PC-3 (cell line): Measurements from ENCODE around the gene HBP1. TPM values are rescaled to one million over a fixed set of nuclear protein-coding genes. Genes with fewer than 3 reads are reported as not detected.

Experiments used
- ATAC-seq: fragments of 200-7000 bp; cut with Tn5 transposase; 2 replicates; pipeline ENCODE4 v1.9.1; 2020; ENCODE audit warnings: mild to moderate bottlenecking, moderate library complexity
- BruUV-seq: library from RNA; stranded (reverse); fragments of 400-500 nt; replicated peaks from 2 replicates; lab custom pipeline; 2021; lab: Mats Ljungman, UMichigan
- CTCF ChIA-PET: fragments of 300-600 bp; sonication (Branson Sonifier 250); formaldehyde crosslinking; loops from one replicate; lab custom pipeline; 2022; ENCODE audit warnings: antibody characterized with exemption; lab: Charles Lee
- POLR2A ChIA-PET: fragments of 300-600 bp; sonication (Branson Sonifier 250); formaldehyde crosslinking; loops from one replicate; lab custom pipeline; 2022; ENCODE audit warnings: antibody characterized with exemption; ENCODE audit not compliant: unreplicated experiment; lab: Charles Lee
- DNase-seq: peaks from one replicate; pipeline ENCODE4 v3.0.0-alpha.2; 2015
- H2AFZ ChIP-seq: fragments of 300-600 bp; sonication (generic); 2 replicates; pipeline ENCODE4 v1.6.0; 2016; ENCODE audit warnings: antibody characterized with exemption, low read length
- H3F3A ChIP-seq: fragments of 300-600 bp; sonication (generic); one replicate; pipeline ENCODE4 v1.6.0; 2017; ENCODE audit warnings: antibody characterized with exemption, low read length, control low read depth, mild to moderate bottlenecking; ENCODE audit not compliant: unreplicated experiment
- H3K27ac ChIP-seq: fragments of 300-600 bp; sonication (generic); 2 replicates; pipeline ENCODE4 v1.5.1; 2016; ENCODE audit warnings: mild to moderate bottlenecking, low read length
- H3K27me3 ChIP-seq: fragments of 300-600 bp; sonication (generic); 2 replicates; pipeline ENCODE4 v1.6.1; 2016; ENCODE audit warnings: low read length, mixed read lengths
- H3K36me3 ChIP-seq: fragments of 300-600 bp; sonication (generic); 2 replicates; pipeline ENCODE4 v1.6.1; 2016; ENCODE audit warnings: low read depth, mixed run types, low read length, mixed read lengths
- H3K4me1 ChIP-seq: fragments of 300-600 bp; sonication (generic); 2 replicates; pipeline ENCODE4 v1.5.1; 2016; ENCODE audit warnings: low read length; ENCODE audit not compliant: insufficient read depth
- H3K4me2 ChIP-seq: fragments of 300-600 bp; sonication (generic); 2 replicates; pipeline ENCODE4 v1.6.0; 2016; ENCODE audit warnings: low read length
- H3K4me3 ChIP-seq: fragments of 300-600 bp; sonication (generic); 2 replicates; pipeline ENCODE4 v1.5.1; 2016; ENCODE audit warnings: mild to moderate bottlenecking, low read length, mixed read lengths
- H3K79me2 ChIP-seq: fragments of 300-600 bp; sonication (generic); 2 replicates; pipeline ENCODE4 v1.6.1; 2017; ENCODE audit warnings: low read length, mixed read lengths
- H3K9ac ChIP-seq: fragments of 300-600 bp; sonication (generic); 2 replicates; pipeline ENCODE4 v1.6.0; 2016; ENCODE audit warnings: mild to moderate bottlenecking, low read length
- H3K9me2 ChIP-seq: fragments of 300-600 bp; sonication (generic); replicated peaks from 2 replicates; pipeline ENCODE4 v1.6.1; 2016; ENCODE audit warnings: mixed run types, low read length, mixed read lengths
- H3K9me3 ChIP-seq: fragments of 300-600 bp; sonication (generic); 2 replicates; pipeline ENCODE4 v1.6.1; 2016; ENCODE audit warnings: low read length, mixed read lengths
- H4K20me1 ChIP-seq: fragments of 300-600 bp; sonication (generic); 2 replicates; pipeline ENCODE4 v1.6.1; 2016; ENCODE audit warnings: low read length, mixed read lengths
- CTCF ChIP-seq: fragments of 300-600 bp; sonication (generic); conservative IDR thresholded peaks from 2 replicates; pipeline ENCODE4 v1.5.1; 2017; ENCODE audit warnings: antibody characterized with exemption, low read depth, mild to moderate bottlenecking, low read length
- EZH2 ChIP-seq: fragments of 300-600 bp; sonication (generic); IDR thresholded peaks from one replicate; pipeline ENCODE4 v1.6.1; 2017; ENCODE audit warnings: antibody characterized with exemption, mild to moderate bottlenecking, low read length; ENCODE audit not compliant: unreplicated experiment
- EZH2phosphoT487 ChIP-seq: fragments of 300-600 bp; sonication (generic); IDR thresholded peaks from 2 replicates; pipeline ENCODE4 v1.6.1; 2018; ENCODE audit warnings: mild to moderate bottlenecking, antibody characterized with exemption, low read length, borderline replicate concordance
- intact Hi-C: fragments of 100-400 bp; cut with micrococcal nuclease; formaldehyde crosslinking; loops from 2 replicates; pipeline ENCODE4 v1.9.0; 2023
- total RNA-seq: library from RNA; depleted of rRNA; stranded (reverse); fragments of >200 nt; gene quantifications from 2 replicates; pipeline ENCODE4 v1.2.3, GENCODE V29; 2014

Gene HBP1
- total RNA-seq, 1 experiment from 2014 or later, result 13.0 TPM

GRCh38 chr7:107171496-107171895, 2.7 kb downstream of the HBP1 start:
- H3K79me2 ChIP-seq, result peaks cover 46% of the 10 kb centered on the region

GRCh38 chr7:107172276-107173032, 3.7 kb downstream of the HBP1 start:
- BruUV-seq, result no TSS peak
- Histone ChIP-seq H3F3A (no peaks in the 10 kb centered on the region), H3K4me3 (no peak overlapping the region), H3K9me3 (no peaks in the 10 kb centered on the region), H3K9ac (no peak overlapping the region), H3K27ac (no peak overlapping the region), H3K36me3 (no peaks in the 10 kb centered on the region), H3K4me2 (no peak overlapping the region), H3K79me2 (peaks cover 51% of the 10 kb centered on the region), H3K4me1 (peaks cover 9% of the 10 kb centered on the region; the same call in 1 of the 2 replicates), H3K27me3 (no peaks in the 10 kb centered on the region), H4K20me1 (peaks cover 16% of the 10 kb centered on the region; the same call in 1 of the 2 replicates), H2AFZ (no peak overlapping the region), H3K9me2 (no peaks in the 10 kb centered on the region)
- TF ChIP-seq EZH2, result no peak
- no peak for TF ChIP-seq CTCF
- no peak for TF ChIP-seq EZH2phosphoT487
- DNase-seq, result no peak
- intact Hi-C loops, result no loop called here
- ChIA-PET CTCF (interaction anchor here (0.6 kb wide), 1 partner anchor 489 kb away, joined by 5 read pairs; no protein-coding TSS in a partner anchor), POLR2A (no interaction called here)
- ATAC-seq, result no peak

More at GRCh38 chr7:107171496-107171895, 2.7 kb downstream of the HBP1 start:
- Histone ChIP-seq H3K9me2 (no peaks in the 10 kb centered on the region), H3K9me3 (no peaks in the 10 kb centered on the region), H3K4me3 (no peak overlapping the region), H3K27ac (no peak overlapping the region), H3K4me1 (peaks cover 9% of the 10 kb centered on the region; the same call in 1 of the 2 replicates), H2AFZ (no peak overlapping the region), H3K27me3 (no peaks in the 10 kb centered on the region), H3K9ac (no peak overlapping the region), H3K4me2 (no peak overlapping the region), H3F3A (no peaks in the 10 kb centered on the region), H3K36me3 (no peaks in the 10 kb centered on the region), H4K20me1 (peaks cover 16% of the 10 kb centered on the region; the same call in 1 of the 2 replicates)
- ChIA-PET POLR2A (no interaction called here), CTCF (interaction anchor here (0.6 kb wide), 1 partner anchor 490 kb away, joined by 5 read pairs; no protein-coding TSS in a partner anchor)
- ATAC-seq, result no peak
- DNase-seq, result no peak
- intact Hi-C loops, result no loop called here
- BruUV-seq, result no TSS peak
- no peak for TF ChIP-seq CTCF
- no peak for TF ChIP-seq EZH2
- no peak for TF ChIP-seq EZH2phosphoT487

GRCh38 chr7:107173191-107173590, 4.4 kb downstream of the HBP1 start:
- H4K20me1 ChIP-seq, result peaks cover 16% of the 10 kb centered on the region; the same call in 1 of the 2 replicates
- H3K36me3 ChIP-seq, result no peaks in the 10 kb centered on the region
- H3K4me2 ChIP-seq, result no peak overlapping the region
- ATAC-seq (no peak), DNase-seq (no peak)
- no peak overlapping the region for H3K4me3 ChIP-seq
- no peaks in the 10 kb centered on the region for H3K9me3 ChIP-seq
- H3K27ac ChIP-seq, result no peak overlapping the region
- H3K4me1 ChIP-seq, result peaks cover 9% of the 10 kb centered on the region; the same call in 1 of the 2 replicates
- H3F3A ChIP-seq, result no peaks in the 10 kb centered on the region
- POLR2A ChIA-PET, result no interaction called here
- H3K9me2 ChIP-seq, result no peaks in the 10 kb centered on the region
- BruUV-seq, result TSS peak; percentile 1
- TF ChIP-seq EZH2, result no peak
- TF ChIP-seq CTCF, result no peak
- TF ChIP-seq EZH2phosphoT487, result no peak
- peaks cover 57% of the 10 kb centered on the region for H3K79me2 ChIP-seq
- H2AFZ ChIP-seq, result no peak overlapping the region
- no peak overlapping the region for H3K9ac ChIP-seq
- CTCF ChIA-PET, result no interaction called here
- H3K27me3 ChIP-seq, result no peaks in the 10 kb centered on the region
- intact Hi-C loops, result no loop called here
